Transverse colon (tissue), 4 donors: ENCODE data around the gene BAG1. TPM values are rescaled to one million over a fixed set of nuclear protein-coding genes. Genes with fewer than 3 reads are reported as not detected.

Experiments used
- DNase-seq: peaks from one replicate; pipeline ENCODE4 v3.0.0-alpha.2; 2019
- H3K27ac ChIP-seq, 4 donors: fragments of 200-600 bp; sonication (generic); 2 replicates each; pipeline ENCODE4 v1.5.1; 2016 to 2018; ENCODE audit warnings: inconsistent platforms in 4 of 4
- H3K27me3 ChIP-seq: fragments of 200-600 bp; sonication (generic); 2 replicates; pipeline ENCODE4 v1.5.1; 2017; ENCODE audit warnings: inconsistent platforms
- H3K36me3 ChIP-seq, 4 donors: fragments of 200-600 bp; sonication (generic); 2 replicates each; pipeline ENCODE4 v1.5.1; 2017 to 2019; ENCODE audit warnings: inconsistent platforms in 4 of 4
- H3K4me1 ChIP-seq, 4 donors: fragments of 200-600 bp; sonication (generic); 2 replicates each; pipeline ENCODE4 v1.5.1; 2017 to 2020; ENCODE audit warnings: inconsistent platforms in 4 of 4
- H3K4me3 ChIP-seq, 4 donors: fragments of 200-600 bp; sonication (generic); 1 replicate in 1 of 4; 2 replicates in 3 of 4; pipeline versions ENCODE4 v1.5.1 to v1.6.1; 2017 to 2019; ENCODE audit warnings: inconsistent platforms in 4 of 4
- H3K9me3 ChIP-seq, 2 donors: fragments of 200-600 bp; sonication (generic); 2 replicates each; pipeline ENCODE4 v1.5.1; 2017 to 2019; ENCODE audit warnings: inconsistent platforms in 2 of 2
- EP300 ChIP-seq: sonication (generic); formaldehyde crosslinking; IDR thresholded peaks from one replicate; pipeline ENCODE4 v1.6.1; 2017; ENCODE audit warnings: antibody characterized with exemption, low read depth
- POLR2A ChIP-seq: fragments of 450-650 bp; IDR thresholded peaks from one replicate; pipeline ENCODE4 v1.6.1; 2016; ENCODE audit warnings: antibody characterized with exemption, mild to moderate bottlenecking, moderate library complexity
- POLR2AphosphoS5 ChIP-seq, 3 donors: sonication (generic); formaldehyde crosslinking; IDR thresholded peaks; one replicate each; pipeline ENCODE4 v1.6.1; 2016; ENCODE audit warnings: antibody characterized with exemption in 3 of 3
- WGBS, 2 donors: methylation state at CpG; one replicate each; pipeline ENCODE4 v1.1.5; 2018; ENCODE audit warnings: low coverage in 1 of 2; 5-methylcytosine and 5-hydroxymethylcytosine counted together
- in situ Hi-C, 4 donors: fragments of 200-750 bp; cut with MboI; loops; one replicate each; pipeline versions ENCODE4 v1.15.0 to v1.15.1; 2017; ENCODE audit warnings: low sequenced_read_pairs in 3 of 4, low pct_ligation_motif_present in 1 of 4, low pct_unique_long_range_greater_than_20kb in 1 of 4
- intact Hi-C: fragments of 100-400 bp; cut with DNase I; formaldehyde crosslinking; loops from one replicate; pipeline ENCODE4 v1.15.1; 2023; ENCODE audit warnings: low total_unique reads
- total RNA-seq, 4 donors: library from RNA; depleted of rRNA; stranded (reverse); fragments of >200 nt; gene quantifications; one replicate each; pipeline ENCODE4 v1.1.0, GENCODE V29; 2016
- TF ChIP-seq, protein P1 (sequence below), 5 experiments: fragments of 200-600 bp in 3 of 5; fragments of 450-650 bp in 2 of 5; sonication (generic) in 3 of 5; IDR thresholded peaks; 1 replicate in 2 of 5; 2 replicates in 3 of 5; pipeline ENCODE4 v1.5.1; 2016 to 2017; ENCODE audit warnings: antibody characterized with exemption in 5 of 5, inconsistent platforms in 3 of 5, mild to moderate bottlenecking in 2 of 5, moderate library complexity in 1 of 5

BAG1 gene
- total RNA-seq, 4 donors from 2014 or later = 73.2 to 185 (median 131) TPM

DNA sequence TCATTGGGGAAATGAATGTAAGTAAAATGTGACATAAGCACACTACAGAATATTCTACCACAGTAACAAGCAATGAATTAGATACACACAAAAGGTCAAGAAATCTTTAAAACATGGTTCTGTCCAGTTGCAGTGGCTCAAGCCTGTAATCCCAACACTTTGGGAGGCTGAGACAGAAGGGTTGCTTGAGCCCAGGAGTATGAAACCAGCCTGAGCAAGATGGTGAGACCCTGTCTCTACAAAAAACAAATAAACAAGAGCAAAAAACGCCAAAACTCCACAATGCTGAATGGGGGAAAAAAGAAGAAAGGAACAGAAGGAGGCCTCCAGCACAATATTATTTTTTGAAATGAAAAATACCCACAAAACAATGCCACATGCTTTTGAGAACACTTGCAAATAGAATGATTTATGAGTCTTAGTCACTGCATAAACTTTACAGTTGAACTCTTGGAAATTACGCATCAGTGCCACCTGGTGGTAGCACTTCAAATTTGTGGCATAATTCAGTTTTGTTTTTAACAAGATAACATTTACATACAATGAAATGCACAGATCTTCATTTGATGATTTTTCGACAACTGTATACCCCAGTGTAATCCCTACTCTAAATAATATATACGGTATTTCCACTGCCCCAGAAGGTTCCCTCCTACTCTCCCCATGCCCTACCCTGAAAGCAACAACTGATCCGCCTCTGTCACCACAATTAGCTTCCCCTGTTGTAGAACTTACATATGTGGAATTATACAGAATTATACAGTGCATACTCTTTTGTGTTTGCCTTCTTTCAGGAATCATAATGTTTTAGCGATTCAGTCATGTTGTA lies 39.0 kb downstream of the BAG1 start:
- H3K4me3 ChIP-seq = no peak overlapping the region
- H3K9me3 ChIP-seq = no peaks in the 10 kb centered on the region
- TF ChIP-seq, protein P1, sequence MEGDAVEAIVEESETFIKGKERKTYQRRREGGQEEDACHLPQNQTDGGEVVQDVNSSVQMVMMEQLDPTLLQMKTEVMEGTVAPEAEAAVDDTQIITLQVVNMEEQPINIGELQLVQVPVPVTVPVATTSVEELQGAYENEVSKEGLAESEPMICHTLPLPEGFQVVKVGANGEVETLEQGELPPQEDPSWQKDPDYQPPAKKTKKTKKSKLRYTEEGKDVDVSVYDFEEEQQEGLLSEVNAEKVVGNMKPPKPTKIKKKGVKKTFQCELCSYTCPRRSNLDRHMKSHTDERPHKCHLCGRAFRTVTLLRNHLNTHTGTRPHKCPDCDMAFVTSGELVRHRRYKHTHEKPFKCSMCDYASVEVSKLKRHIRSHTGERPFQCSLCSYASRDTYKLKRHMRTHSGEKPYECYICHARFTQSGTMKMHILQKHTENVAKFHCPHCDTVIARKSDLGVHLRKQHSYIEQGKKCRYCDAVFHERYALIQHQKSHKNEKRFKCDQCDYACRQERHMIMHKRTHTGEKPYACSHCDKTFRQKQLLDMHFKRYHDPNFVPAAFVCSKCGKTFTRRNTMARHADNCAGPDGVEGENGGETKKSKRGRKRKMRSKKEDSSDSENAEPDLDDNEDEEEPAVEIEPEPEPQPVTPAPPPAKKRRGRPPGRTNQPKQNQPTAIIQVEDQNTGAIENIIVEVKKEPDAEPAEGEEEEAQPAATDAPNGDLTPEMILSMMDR (IDR thresholded peaks at IDR 0.05) = peak; percentile 74 to 95 (median 82)
- TF ChIP-seq POLR2A (no peak), EP300 (no peak), POLR2AphosphoS5 (IDR thresholded peaks at IDR 0.05) (peak in 1 of 3 donors; percentile 35)
- H3K27ac ChIP-seq = no peak overlapping the region
- H3K4me1 ChIP-seq = peaks cover 3 to 19% (median 11%) of the 10 kb centered on the region in 4 donors
- H3K27me3 ChIP-seq = no peaks in the 10 kb centered on the region
- WGBS, 2 donors = 18 to 21% methylated on average over 5 to 6 of the region's 6 CpGs
- DNase-seq = peak; percentile 81
- intact Hi-C loops (loop anchor here (2.0 kb wide), 1 partner anchor 145 kb away; no protein-coding TSS in a partner anchor), in situ Hi-C loops (loop anchor here in 3 of 4 donors (5.0 to 10.0 kb wide), 3 partner anchors 51 to 151 kb away; partner anchors contain the start of gene SMU1 (in 1 of the 3))
- no peaks in the 10 kb centered on the region for H3K36me3 ChIP-seq

DNA sequence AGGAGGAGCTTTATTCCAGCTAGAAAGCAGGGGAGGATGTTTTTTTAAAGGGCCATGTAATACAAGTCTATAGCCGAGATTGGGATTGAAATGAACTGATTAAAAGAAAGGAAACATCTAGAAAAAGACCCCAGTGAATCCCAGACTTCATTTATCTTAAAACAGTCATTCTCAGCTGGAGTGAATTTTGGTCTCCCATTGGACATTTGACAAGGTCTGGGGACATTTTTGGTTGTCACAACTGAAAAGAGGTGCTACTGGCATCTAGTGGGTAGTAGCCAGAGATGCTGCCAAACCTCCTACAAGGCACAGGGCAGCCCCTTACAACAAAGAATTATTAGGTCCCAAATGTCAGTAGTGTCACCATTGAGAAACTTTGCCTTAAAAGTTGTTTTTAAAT lies 40.8 kb downstream of the BAG1 start:
- DNase-seq = no peak
- TF ChIP-seq POLR2AphosphoS5 (IDR thresholded peaks at IDR 0.05) (no peak), POLR2A (no peak), EP300 (no peak)
- TF ChIP-seq, protein P1 (IDR thresholded peaks at IDR 0.05) = no peak
- Histone ChIP-seq H3K27ac (no peak overlapping the region), H3K36me3 (no peaks in the 10 kb centered on the region), H3K27me3 (no peaks in the 10 kb centered on the region), H3K4me3 (no peak overlapping the region), H3K4me1 (peaks cover 3 to 10% (median 6%) of the 10 kb centered on the region in 4 donors), H3K9me3 (no peaks in the 10 kb centered on the region)
- in situ Hi-C loops (loop anchor here in 3 of 4 donors (5.0 to 10.0 kb wide), 3 partner anchors 49 to 149 kb away; partner anchors contain the start of gene SMU1 (in 1 of the 3)), intact Hi-C loops (loop anchor here (2.0 kb wide), 1 partner anchor 143 kb away; no protein-coding TSS in a partner anchor)
- WGBS, 2 donors = 43 to 81% methylated on average over 1 of the region's 1 CpG

DNA sequence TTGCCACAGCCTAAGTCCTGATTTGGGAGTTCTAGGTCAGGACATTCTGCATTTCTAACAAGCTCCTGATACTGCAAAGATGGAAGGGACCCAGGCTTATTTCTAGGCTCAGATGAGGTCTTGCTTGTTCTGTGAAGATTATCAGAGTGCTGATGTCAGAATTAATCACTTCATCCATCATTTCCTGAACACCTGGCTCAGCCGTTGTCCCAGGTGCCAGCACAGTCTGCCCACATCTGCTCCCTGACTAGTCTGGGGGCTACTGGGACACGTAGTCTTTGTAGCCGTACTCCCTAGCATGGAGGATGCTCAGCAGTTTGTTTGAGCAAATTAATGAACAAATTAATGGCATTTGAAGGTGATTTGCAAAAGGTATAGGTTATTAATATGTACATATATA lies 42.5 kb downstream of the BAG1 start:
- Histone ChIP-seq H3K9me3 (no peaks in the 10 kb centered on the region), H3K4me3 (no peak overlapping the region), H3K27ac (no peak overlapping the region), H3K4me1 (peaks cover 3 to 10% (median 6%) of the 10 kb centered on the region in 4 donors), H3K36me3 (no peaks in the 10 kb centered on the region), H3K27me3 (no peaks in the 10 kb centered on the region)
- 79% methylated on average over 3 of the region's 3 CpGs; no CpG with 5 or more reads in 1 of the 2 donors for WGBS, 2 donors
- TF ChIP-seq POLR2AphosphoS5 (IDR thresholded peaks at IDR 0.05) (no peak), POLR2A (no peak), EP300 (no peak)
- TF ChIP-seq, protein P1 (IDR thresholded peaks at IDR 0.05) = no peak
- no peak for DNase-seq
- intact Hi-C loops = no loop called here
- in situ Hi-C loops = loop anchor here in 3 of 4 donors (5.0 to 10.0 kb wide), 3 partner anchors 47 to 147 kb away; partner anchors contain the start of gene SMU1 (in 1 of the 3)

DNA sequence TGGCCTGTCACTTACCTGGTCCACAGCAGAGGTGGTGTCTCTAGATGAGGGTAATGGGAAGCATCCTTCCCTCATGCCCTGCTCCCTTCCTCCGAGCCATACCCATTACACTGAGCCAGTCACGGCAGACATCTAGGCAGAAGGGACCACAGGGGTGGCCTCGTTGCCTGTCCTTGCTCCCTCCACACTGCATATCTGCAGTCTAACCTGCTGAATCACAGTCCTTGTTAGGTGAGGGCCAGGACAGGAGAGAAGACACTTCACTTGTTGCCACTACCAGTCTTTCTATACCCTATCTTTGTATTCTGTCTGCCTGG lies 43.0 kb downstream of the BAG1 start:
- no peak for TF ChIP-seq EP300
- TF ChIP-seq, protein P1 (IDR thresholded peaks at IDR 0.05) = no peak
- no peak for TF ChIP-seq POLR2AphosphoS5 (IDR thresholded peaks at IDR 0.05)
- no peak for TF ChIP-seq POLR2A
- Histone ChIP-seq H3K27me3 (no peaks in the 10 kb centered on the region), H3K4me3 (no peak overlapping the region), H3K27ac (no peak overlapping the region), H3K36me3 (no peaks in the 10 kb centered on the region), H3K9me3 (no peaks in the 10 kb centered on the region), H3K4me1 (peaks cover 3 to 10% (median 6%) of the 10 kb centered on the region in 4 donors)
- 83% methylated on average over 3 of the region's 3 CpGs; no CpG with 5 or more reads in 1 of the 2 donors for WGBS, 2 donors
- in situ Hi-C loops (loop anchor here in 3 of 4 donors (5.0 to 10.0 kb wide), 3 partner anchors 47 to 147 kb away; partner anchors contain the start of gene SMU1 (in 1 of the 3)), intact Hi-C loops (no loop called here)
- DNase-seq = no peak
